Stimulated activated naive CD8-positive, alpha-beta T cell treated with anti-CD3 and anti-CD28 coated beads, Interleukin-15, Interleukin-2, amounts not matched to agents 100 ng/mL and 50 ng/mL, for 24 hours (primary cell): ENCODE data around the gene B3GNT9.

Experiments
- H3K27ac Mint-ChIP-seq: one replicate; pipeline ENCODE4 v1.8.0; 2021; ENCODE audit warnings: mild to moderate bottlenecking, mixed read lengths
- H3K27me3 Mint-ChIP-seq: one replicate; pipeline ENCODE4 v1.8.0; 2021; ENCODE audit warnings: mixed read lengths
- H3K36me3 Mint-ChIP-seq: one replicate; pipeline ENCODE4 v1.8.0; 2021; ENCODE audit warnings: low read depth, mixed read lengths
- H3K4me1 Mint-ChIP-seq: one replicate; pipeline ENCODE4 v1.8.0; 2021; ENCODE audit warnings: low read depth, mixed read lengths
- H3K4me3 Mint-ChIP-seq: one replicate; pipeline ENCODE4 v1.8.0; 2021; ENCODE audit warnings: mild to moderate bottlenecking, mixed read lengths
- H3K9me3 Mint-ChIP-seq: one replicate; pipeline ENCODE4 v1.8.0; 2021; ENCODE audit warnings: mixed read lengths

Gene B3GNT9

GRCh38 chr16:67190448-67191399 lies 39.9 kb upstream of the B3GNT9 start:
- H3K27me3 Mint-ChIP-seq: peaks cover 4% of the 10 kb centered on the region
- peaks cover 27% of the 10 kb centered on the region for H3K36me3 Mint-ChIP-seq
- H3K4me3 Mint-ChIP-seq: peak overlapping the region; percentile 93
- H3K27ac Mint-ChIP-seq: peak overlapping the region; percentile 78
- H3K4me1 Mint-ChIP-seq: peaks cover 37% of the 10 kb centered on the region
- no peaks in the 10 kb centered on the region for H3K9me3 Mint-ChIP-seq

- Mint-ChIP-seq H3K36me3 (peaks cover 21% of the 10 kb centered on the region), H3K4me1 (peaks cover 40% of the 10 kb centered on the region), H3K27me3 (peaks cover 11% of the 10 kb centered on the region), H3K27ac (no peak within 1 kb of the TSS), H3K4me3 (no peak within 1 kb of the TSS), H3K9me3 (no peaks in the 10 kb centered on the region)
Measured at GRCh38 chr16:67190041-67190440, 39.2 kb upstream of the B3GNT9 start, which contains the start of gene EXOC3L1. Gene EXOC3L1, minus strand, starts transcription at chr16:67190136. Its CDS starts 460 bp downstream, at chr16:67189676.

- H3K27ac Mint-ChIP-seq: no peak overlapping the region
- H3K27me3 Mint-ChIP-seq: peaks cover 12% of the 10 kb centered on the region
- peaks cover 13% of the 10 kb centered on the region for H3K36me3 Mint-ChIP-seq
- H3K4me3 Mint-ChIP-seq: no peak overlapping the region
- H3K9me3 Mint-ChIP-seq: no peaks in the 10 kb centered on the region
- peaks cover 34% of the 10 kb centered on the region for H3K4me1 Mint-ChIP-seq
Measured at GRCh38 chr16:67188798-67189197, 38.0 kb upstream of the B3GNT9 start.

GRCh38 chr16:67188323-67188722 lies 37.5 kb upstream of the B3GNT9 start:
- Mint-ChIP-seq H3K27ac (no peak overlapping the region), H3K27me3 (peaks cover 12% of the 10 kb centered on the region), H3K9me3 (no peaks in the 10 kb centered on the region), H3K4me1 (peaks cover 29% of the 10 kb centered on the region), H3K36me3 (peaks cover 8% of the 10 kb centered on the region), H3K4me3 (no peak overlapping the region)

- Mint-ChIP-seq H3K4me3 (no peak overlapping the region), H3K27ac (no peak overlapping the region), H3K27me3 (peaks cover 12% of the 10 kb centered on the region), H3K4me1 (peaks cover 22% of the 10 kb centered on the region), H3K9me3 (no peaks in the 10 kb centered on the region), H3K36me3 (no peaks in the 10 kb centered on the region)
Measured at GRCh38 chr16:67187175-67187890, 36.5 kb upstream of the B3GNT9 start.

- Mint-ChIP-seq H3K9me3 (no peaks in the 10 kb centered on the region), H3K27me3 (peaks cover 12% of the 10 kb centered on the region), H3K4me1 (peaks cover 18% of the 10 kb centered on the region), H3K27ac (no peak overlapping the region), H3K4me3 (no peak overlapping the region), H3K36me3 (no peaks in the 10 kb centered on the region)
Measured at GRCh38 chr16:67186550-67186950, 35.8 kb upstream of the B3GNT9 start.

GRCh38 chr16:67185651-67186134 lies 34.9 kb upstream of the B3GNT9 start:
- peaks cover 12% of the 10 kb centered on the region for H3K27me3 Mint-ChIP-seq
- no peaks in the 10 kb centered on the region for H3K36me3 Mint-ChIP-seq
- H3K27ac Mint-ChIP-seq: peak overlapping the region; percentile 8
- H3K4me3 Mint-ChIP-seq: peak overlapping the region; percentile 77
- no peaks in the 10 kb centered on the region for H3K9me3 Mint-ChIP-seq
- peaks cover 14% of the 10 kb centered on the region for H3K4me1 Mint-ChIP-seq

GRCh38 chr16:67184995-67185650 lies 34.3 kb upstream of the B3GNT9 start:
- Mint-ChIP-seq H3K27ac (no peak overlapping the region), H3K36me3 (no peaks in the 10 kb centered on the region), H3K9me3 (no peaks in the 10 kb centered on the region), H3K4me3 (peak overlapping the region; percentile 77), H3K4me1 (peaks cover 14% of the 10 kb centered on the region), H3K27me3 (peaks cover 12% of the 10 kb centered on the region)

GRCh38 chr16:67184453-67184994 lies 33.7 kb upstream of the B3GNT9 start:
- H3K4me1 Mint-ChIP-seq: peaks cover 14% of the 10 kb centered on the region
- H3K36me3 Mint-ChIP-seq: no peaks in the 10 kb centered on the region
- peak overlapping the region; percentile 43 for H3K4me3 Mint-ChIP-seq
- no peak overlapping the region for H3K27ac Mint-ChIP-seq
- no peaks in the 10 kb centered on the region for H3K9me3 Mint-ChIP-seq
- peaks cover 12% of the 10 kb centered on the region for H3K27me3 Mint-ChIP-seq

GRCh38 chr16:67183627-67184452 lies 33.0 kb upstream of the B3GNT9 start, which contains the start of gene MATCAP1:
Gene MATCAP1, minus strand, starts transcription at chr16:67183963. Its CDS starts 3,353 bp downstream, at chr16:67180610.
- H3K36me3 Mint-ChIP-seq: no peaks in the 10 kb centered on the region
- H3K4me1 Mint-ChIP-seq: peaks cover 15% of the 10 kb centered on the region
- H3K27ac Mint-ChIP-seq: no peak within 1 kb of the TSS
- peak within 1 kb of the TSS; percentile 43 for H3K4me3 Mint-ChIP-seq
- no peaks in the 10 kb centered on the region for H3K9me3 Mint-ChIP-seq
- H3K27me3 Mint-ChIP-seq: peaks cover 15% of the 10 kb centered on the region

GRCh38 chr16:67183284-67183626 lies 32.5 kb upstream of the B3GNT9 start:
- Mint-ChIP-seq H3K9me3 (no peaks in the 10 kb centered on the region), H3K4me3 (no peak overlapping the region), H3K36me3 (no peaks in the 10 kb centered on the region), H3K27me3 (peaks cover 19% of the 10 kb centered on the region), H3K27ac (no peak overlapping the region), H3K4me1 (peaks cover 20% of the 10 kb centered on the region)

- Mint-ChIP-seq H3K27ac (no peak overlapping the region), H3K4me1 (peaks cover 30% of the 10 kb centered on the region), H3K4me3 (no peak overlapping the region), H3K36me3 (no peaks in the 10 kb centered on the region), H3K27me3 (peaks cover 25% of the 10 kb centered on the region), H3K9me3 (no peaks in the 10 kb centered on the region)
Measured at GRCh38 chr16:67182288-67182687, 31.5 kb upstream of the B3GNT9 start.

GRCh38 chr16:67181346-67181745 lies 30.5 kb upstream of the B3GNT9 start:
- Mint-ChIP-seq H3K27me3 (peaks cover 29% of the 10 kb centered on the region), H3K36me3 (no peaks in the 10 kb centered on the region), H3K27ac (no peak overlapping the region), H3K9me3 (no peaks in the 10 kb centered on the region), H3K4me3 (no peak overlapping the region), H3K4me1 (peaks cover 33% of the 10 kb centered on the region)

GRCh38 chr16:67180166-67180565 lies 29.4 kb upstream of the B3GNT9 start:
- Mint-ChIP-seq H3K36me3 (no peaks in the 10 kb centered on the region), H3K27me3 (peaks cover 35% of the 10 kb centered on the region), H3K27ac (no peak overlapping the region), H3K4me3 (no peak overlapping the region), H3K9me3 (no peaks in the 10 kb centered on the region), H3K4me1 (peaks cover 25% of the 10 kb centered on the region)
